H1 (cell line): ENCODE measurements around the gene DAPK1. TPM values are rescaled to one million over a fixed set of nuclear protein-coding genes. Genes with fewer than 3 reads are reported as not detected.

ENCODE experiments used
- CTCF ChIA-PET: fragments of 300-600 bp; sonication (Branson Sonifier 250); formaldehyde crosslinking; loops from one replicate; lab custom pipeline; 2021; ENCODE audit not compliant: partially characterized antibody; lab: Charles Lee
- POLR2A ChIA-PET: fragments of 300-600 bp; sonication (Branson Sonifier 250); formaldehyde crosslinking; loops from one replicate; lab custom pipeline; 2021; ENCODE audit warnings: inconsistent platforms; ENCODE audit not compliant: partially characterized antibody; lab: Charles Lee
- DNase-seq, 2 experiments: peaks; one replicate each; pipeline versions ENCODE4 v3.0.0 to v3.0.0-alpha.2; 2010 to 2022; ENCODE audit warnings: low spot score in 2 of 2, low read depth in 1 of 2, mixed read lengths in 1 of 2
- FAIRE-seq: peaks from 2 replicates; lab custom pipeline; 2011; peaks lifted over from hg19 to GRCh38; lab: Jason Lieb, UNC
- H2AFZ ChIP-seq: 2 replicates; pipeline ENCODE4 v1.8.1; 2012; ENCODE audit warnings: low read length, inconsistent platforms
- H2AK5ac ChIP-seq: 2 replicates; pipeline ENCODE4 v1.6.1; 2013; ENCODE audit warnings: low read depth, low read length
- H2BK120ac ChIP-seq: replicated peaks from 2 replicates; pipeline ENCODE3; 2013; ENCODE audit warnings: low read depth, low read length, inconsistent platforms
- H2BK12ac ChIP-seq: 2 replicates; pipeline ENCODE4 v1.6.1; 2013; ENCODE audit warnings: low read depth, low read length
- H2BK15ac ChIP-seq: 2 replicates; pipeline ENCODE4 v1.6.1; 2013; ENCODE audit warnings: low read length
- H2BK20ac ChIP-seq: 2 replicates; pipeline ENCODE4 v1.6.1; 2013; ENCODE audit warnings: low read length
- H2BK5ac ChIP-seq: 2 replicates; pipeline ENCODE4 v1.6.1; 2013; ENCODE audit warnings: low read depth, low read length
- H3K14ac ChIP-seq: 2 replicates; pipeline ENCODE4 v1.6.1; 2013; ENCODE audit warnings: inconsistent platforms; ENCODE audit not compliant: insufficient read length
- H3K18ac ChIP-seq: 2 replicates; pipeline ENCODE4 v1.6.1; 2013; ENCODE audit warnings: low read length; ENCODE audit errors: extremely low read depth
- H3K23ac ChIP-seq: 2 replicates; pipeline ENCODE4 v1.6.1; 2013; ENCODE audit warnings: inconsistent platforms; ENCODE audit not compliant: insufficient read length
- H3K23me2 ChIP-seq: 2 replicates; pipeline ENCODE4 v1.6.1; 2013; ENCODE audit warnings: low read depth, low read length
- H3K27ac ChIP-seq: 2 replicates; pipeline ENCODE4 v1.6.1; 2011; ENCODE audit warnings: low read depth, low read length, inconsistent platforms
- H3K27me3 ChIP-seq, 4 experiments: replicated peaks in 1 of 4; 1 replicate in 1 of 4; 2 replicates in 3 of 4; pipeline versions ENCODE4 v1.6.1 to v1.8.1; 2011 to 2013; ENCODE audit warnings: low read length in 3 of 4, mild to moderate bottlenecking in 3 of 4, inconsistent platforms in 2 of 4, mixed read lengths in 2 of 4, moderate library complexity in 1 of 4; ENCODE audit not compliant: control insufficient read depth in 3 of 4, insufficient read depth in 3 of 4; ENCODE audit errors: extremely low read depth in 1 of 4
- H3K36me3 ChIP-seq, 4 experiments: 2 replicates each; pipeline versions ENCODE4 v1.6.1 to v1.8.1; 2011 to 2013; ENCODE audit warnings: mild to moderate bottlenecking in 4 of 4, low read length in 3 of 4, moderate library complexity in 2 of 4, control low read depth in 1 of 4, inconsistent platforms in 1 of 4; ENCODE audit not compliant: insufficient read depth in 4 of 4, control insufficient read depth in 2 of 4
- H3K4ac ChIP-seq: replicated peaks from 2 replicates; pipeline ENCODE3; 2013; ENCODE audit warnings: low read length, low read depth, mixed read lengths, inconsistent platforms; ENCODE audit not compliant: insufficient read length
- H3K4me1 ChIP-seq, 4 experiments: replicated peaks in 1 of 4; 1 replicate in 1 of 4; 2 replicates in 3 of 4; pipeline versions ENCODE4 v1.6.1 to v1.8.1; 2011 to 2013; ENCODE audit warnings: low read length in 3 of 4, inconsistent platforms in 2 of 4, mixed read lengths in 1 of 4; ENCODE audit not compliant: insufficient read depth in 4 of 4, control insufficient read depth in 3 of 4
- H3K4me2 ChIP-seq, 2 experiments: 2 replicates each; pipeline versions ENCODE4 v1.6.1 to v1.8.1; 2011 to 2013; ENCODE audit warnings: low read depth in 2 of 2, low read length in 2 of 2, control low read depth in 1 of 2, inconsistent platforms in 1 of 2, mild to moderate bottlenecking in 1 of 2; ENCODE audit not compliant: insufficient read depth in 1 of 2
- H3K4me3 ChIP-seq, 4 experiments: fragments of 200-600, 300-600 bp in 1 of 4; sonication (generic), shearing (Covaris generic), sonication (Bioruptor Twin) in 1 of 4; 2 replicates each; pipeline versions ENCODE4 v1.5.1 to v1.8.1; 2011 to 2016; ENCODE audit warnings: low read length in 4 of 4, low read depth in 3 of 4, control low read depth in 2 of 4, inconsistent platforms in 2 of 4, mild to moderate bottlenecking in 2 of 4, mixed read lengths in 1 of 4, moderate library complexity in 1 of 4; ENCODE audit not compliant: insufficient read depth in 2 of 4; ENCODE audit errors: extremely low read depth in 1 of 4
- H3K56ac ChIP-seq: replicated peaks from 2 replicates; pipeline ENCODE3; 2013; ENCODE audit warnings: low read depth, mild to moderate bottlenecking, mixed read lengths, low read length, inconsistent platforms; ENCODE audit not compliant: insufficient read length
- H3K79me1 ChIP-seq: 2 replicates; pipeline ENCODE4 v1.6.1; 2013; ENCODE audit warnings: low read depth, low read length, control low read depth
- H3K79me2 ChIP-seq, 2 experiments: 2 replicates each; pipeline versions ENCODE4 v1.6.1 to v1.8.1; 2012 to 2013; ENCODE audit warnings: low read length in 2 of 2, mild to moderate bottlenecking in 2 of 2, inconsistent platforms in 1 of 2; ENCODE audit not compliant: insufficient read depth in 2 of 2, control insufficient read depth in 1 of 2
- H3K9ac ChIP-seq, 4 experiments: replicated peaks in 1 of 4; 1 replicate in 1 of 4; 2 replicates in 3 of 4; pipeline versions ENCODE4 v1.6.1 to v1.8.1; 2011 to 2013; ENCODE audit warnings: low read depth in 3 of 4, low read length in 3 of 4, control low read depth in 2 of 4, mild to moderate bottlenecking in 2 of 4, moderate library complexity in 2 of 4, inconsistent platforms in 1 of 4; ENCODE audit errors: extremely low read depth in 1 of 4
- H3K9me3 ChIP-seq, 2 experiments: 2 replicates each; pipeline versions ENCODE4 v1.6.1 to v1.8.1; 2012 to 2013; ENCODE audit warnings: mild to moderate bottlenecking in 2 of 2, moderate library complexity in 2 of 2, control low read depth in 1 of 2, inconsistent platforms in 1 of 2, low read depth in 1 of 2, low read length in 1 of 2, mixed read lengths in 1 of 2; ENCODE audit not compliant: insufficient read depth in 2 of 2
- H4K20me1 ChIP-seq, 2 experiments: replicated peaks in 1 of 2; 2 replicates each; pipeline versions ENCODE3 to v1.8.1; 2011 to 2013; ENCODE audit warnings: inconsistent platforms in 2 of 2, low read length in 2 of 2, mild to moderate bottlenecking in 1 of 2; ENCODE audit not compliant: insufficient read depth in 2 of 2, control insufficient read depth in 1 of 2
- H4K5ac ChIP-seq: 2 replicates; pipeline ENCODE4 v1.6.1; 2013; ENCODE audit warnings: low read length, low read depth, mixed read lengths, inconsistent platforms; ENCODE audit not compliant: insufficient read length
- H4K8ac ChIP-seq: 2 replicates; pipeline ENCODE4 v1.8.0; 2013; ENCODE audit warnings: mild to moderate bottlenecking, moderate library complexity, low read length, inconsistent platforms; ENCODE audit not compliant: insufficient read depth; ENCODE audit errors: extremely low read depth
- H4K91ac ChIP-seq: replicated peaks from 2 replicates; pipeline ENCODE3; 2013; ENCODE audit warnings: low read length, mixed read lengths, inconsistent platforms; ENCODE audit not compliant: insufficient read length
- BACH1 ChIP-seq: IDR thresholded peaks from 2 replicates; pipeline ENCODE4 v1.6.1; 2012; ENCODE audit warnings: low read length, improper control_type of control experiment
- EGR1 ChIP-seq: IDR thresholded peaks from 2 replicates; pipeline ENCODE4 v1.6.1; 2011; ENCODE audit warnings: low read depth, low read length, borderline replicate concordance
- MAFK ChIP-seq: IDR thresholded peaks from 2 replicates; pipeline ENCODE4 v1.6.1; 2012; ENCODE audit warnings: low read depth, mild to moderate bottlenecking, improper control_type of control experiment, low read length
- POLR2AphosphoS5 ChIP-seq: IDR thresholded peaks from 2 replicates; pipeline ENCODE4 v1.6.1; 2011; ENCODE audit warnings: low read depth, low read length
- RAD21 ChIP-seq, 2 experiments: IDR thresholded peaks in 1 of 2; conservative IDR thresholded peaks in 1 of 2; 2 replicates each; pipeline ENCODE4 v1.6.1; 2011; ENCODE audit warnings: low read depth in 2 of 2, low read length in 2 of 2, improper control_type of control experiment in 1 of 2, inconsistent platforms in 1 of 2, mild to moderate bottlenecking in 1 of 2, moderate library complexity in 1 of 2
- WGBS, 2 experiments: shearing (Covaris generic) in 1 of 2; methylation state at CpG; one replicate each; pipeline versions ENCODE4 v1.1.6 to v1.1.7; 2013 to 2015; ENCODE audit warnings: low lambda C conversion rate in 2 of 2, mixed read lengths in 2 of 2, inconsistent platforms in 1 of 2, low coverage in 1 of 2, missing lambda C conversion rate in 1 of 2; ENCODE audit not compliant: insufficient replicate concordance in 2 of 2, insufficient coverage in 1 of 2, insufficient read length in 1 of 2; ENCODE audit errors: extremely low coverage in 1 of 2, missing lambda C conversion rate in 1 of 2; 5-methylcytosine and 5-hydroxymethylcytosine counted together
- polyA plus RNA-seq, 7 experiments: library from polyadenylated mRNA; depleted of rRNA in 3 of 7; stranded (reverse) in 5 of 7; unstranded in 2 of 7; fragments of >200 nt in 5 of 7; fragments of 200-250 nt in 2 of 7; gene quantifications; 1 replicate in 5 of 7; 2 replicates in 1 of 7; 4 replicates in 1 of 7; pipeline versions ENCODE4 v1.2.1 to v1.2.3, GENCODE V29; 2011 to 2013; ENCODE audit warnings: missing spikeins in 2 of 7, mixed read lengths in 2 of 7
- total RNA-seq: library from RNA; stranded (reverse); fragmentation: NEBNext Ultra II Directional; extraction: Animal tissue kit (Norgen Biotek cat#: 25700); gene quantifications from 2 replicates; pipeline ENCODE4 v1.2.1, GENCODE V29; 2021

DAPK1 gene
- total and polyA plus RNA-seq, 2 of the 8 experiments (the other 6 are each of a cell fraction or from before 2014, with no cell fraction given), result 62.4 to 131 TPM

DNA sequence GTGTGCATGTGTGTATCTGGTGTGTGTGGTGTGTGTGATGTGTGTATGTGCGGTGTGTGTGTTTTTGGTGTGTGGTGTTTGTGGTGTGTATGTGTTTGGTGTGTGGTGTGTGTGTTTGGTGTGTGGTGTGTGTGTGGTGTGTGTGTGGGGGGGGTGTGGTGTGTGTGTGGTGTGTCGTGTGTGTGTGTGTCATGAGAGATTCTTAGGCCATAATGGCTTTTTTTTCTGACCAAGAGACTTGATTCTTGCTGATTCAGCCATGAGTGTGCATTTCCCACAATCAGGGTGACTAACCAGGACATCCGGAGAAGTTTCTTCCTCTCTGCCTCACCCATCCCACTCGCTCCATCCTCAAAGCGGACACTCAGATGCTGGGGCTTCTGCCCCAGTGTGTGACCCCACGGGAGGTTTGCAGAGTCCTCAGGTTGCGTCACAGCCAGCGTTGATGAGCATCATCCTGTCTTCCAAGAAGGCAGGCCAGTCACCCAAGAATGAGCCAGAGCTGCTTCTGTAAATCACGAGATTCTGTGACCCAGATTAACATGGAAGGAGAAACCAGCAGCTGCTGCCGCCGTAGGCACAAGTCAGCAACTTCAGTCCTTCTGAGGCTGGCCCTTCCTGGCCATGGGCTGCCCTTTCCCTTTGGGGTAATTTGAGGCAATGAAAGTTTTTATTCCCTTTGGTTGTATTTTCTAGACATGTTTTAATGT, 215.8 kb downstream of the DAPK1 start:
- H2BK20ac ChIP-seq, result no peak overlapping the region
- H3K14ac ChIP-seq, result no peak overlapping the region
- no peak overlapping the region for H2BK5ac ChIP-seq
- peak overlapping the region; percentile 98 for H3K56ac ChIP-seq
- WGBS, 2 experiments, result 87% methylated on average over 11 of the region's 11 CpGs; no CpG with 5 or more reads in 1 of the 2 experiments
- no peak overlapping the region for H3K23ac ChIP-seq
- no peaks in the 10 kb centered on the region for H3K27me3 ChIP-seq
- H3K79me2 ChIP-seq, result no peaks in the 10 kb centered on the region
- H3K18ac ChIP-seq, result no peak overlapping the region
- H3K79me1 ChIP-seq, result no peaks in the 10 kb centered on the region
- no peak overlapping the region for H2AFZ ChIP-seq
- peak overlapping the region; percentile 46 for H4K91ac ChIP-seq
- ChIA-PET POLR2A (no interaction called here), CTCF (interaction anchor here (1.1 to 1.6 kb wide), 3 partner anchors 13 to 99 kb away, joined by 4 to 6 read pairs (median 4); partner anchors contain the start of gene CTSL)
- no peak overlapping the region for H4K5ac ChIP-seq
- peaks cover 0 to 5% (median 1%) of the 10 kb centered on the region in 4 experiments; a peak in 2 of 8 replicates for H3K36me3 ChIP-seq
- peak overlapping the region; percentile 62 for H4K8ac ChIP-seq
- peaks cover 6% of the 10 kb centered on the region; the same call in 1 of the 2 replicates for H3K23me2 ChIP-seq
- no peak overlapping the region for H3K4me2 ChIP-seq
- peaks cover 0 to 5% of the 10 kb centered on the region in 2 experiments for H4K20me1 ChIP-seq
- no peaks in the 10 kb centered on the region for H3K9me3 ChIP-seq
- peak overlapping the region; percentile 84 for H2AK5ac ChIP-seq
- H3K9ac ChIP-seq, result no peak overlapping the region
- no peak for DNase-seq
- H2BK120ac ChIP-seq, result no peak overlapping the region
- peak overlapping the region; percentile 98; the same call in 1 of the 2 replicates for H2BK12ac ChIP-seq
- peak overlapping the region; percentile 37; the same call in 1 of the 2 replicates for H2BK15ac ChIP-seq
- H3K4ac ChIP-seq, result no peak overlapping the region
- no peaks in the 10 kb centered on the region; a peak in 2 of 7 replicates for H3K4me1 ChIP-seq
- peak; percentile 93 for TF ChIP-seq BACH1
- TF ChIP-seq POLR2AphosphoS5, result no peak
- no peak for TF ChIP-seq EGR1
- TF ChIP-seq MAFK, result 0 out of 2 replicates have a peak, but pooled peaks have one; percentile 11
- peak; percentile 9 to 17; a peak in 2 of 4 replicates for TF ChIP-seq RAD21 (IDR thresholded peaks at IDR 0.05 in 1 of 2, conservative IDR thresholded peaks at IDR 0.05 in 1 of 2; ENCODE audit: low read depth in 2 of 2, low read length in 2 of 2)
- TF ChIP-seq, all 59 proteins: peak for 3
- Histone ChIP-seq H3K4me3 (no peak overlapping the region), H3K27ac (no peak overlapping the region)
- no peak for FAIRE-seq
